ENCODE measurements around the gene SCAMP5. TPM values are rescaled to one million over a fixed set of nuclear protein-coding genes. Genes with fewer than 3 reads are reported as not detected.
A peak's percentile ranks its signal among the peaks of the same experiment; 100 is the strongest.

The SCAMP5 gene
- polyA plus RNA-seq, 1 experiment: 2.1 TPM

GRCh38 chr15:74978503-74978902 lies 16.9 kb upstream of the SCAMP5 start:
- no peak overlapping the region for H3K4me3 ChIP-seq (ENCODE audit: low read depth, low read length)
- peaks cover 12% of the 10 kb centered on the region for H3K27me3 ChIP-seq (ENCODE audit: control insufficient read depth, insufficient read depth, low read length)
- no peaks in the 10 kb centered on the region for H3K9me3 ChIP-seq (ENCODE audit: control insufficient read depth, insufficient read depth, low read length)
- ChIA-PET CTCF (interaction anchor here (0.6 to 1.2 kb wide), 2 partner anchors 28 to 347 kb away, joined by 3 to 4 read pairs; no protein-coding TSS in a partner anchor), POLR2A (interaction anchor here (0.6 kb wide), 1 partner anchor 519 kb away, joined by 7 read pairs; no protein-coding TSS in a partner anchor)
- H3K27ac ChIP-seq (ENCODE audit: low read depth, low read length): no peak overlapping the region
- no peak for DNase-seq (ENCODE audit: low read depth, low spot score)
- no peak for TF ChIP-seq CTCF (IDR thresholded peaks at IDR 0.05; ENCODE audit: low read depth, low read length)

- ChIA-PET POLR2A (no interaction called here), CTCF (no interaction called here)
- peaks cover 13% of the 10 kb centered on the region for H3K27me3 ChIP-seq (ENCODE audit: control insufficient read depth, insufficient read depth, low read length)
- no peak overlapping the region for H3K27ac ChIP-seq (ENCODE audit: low read depth, low read length)
- no peak for TF ChIP-seq CTCF (IDR thresholded peaks at IDR 0.05; ENCODE audit: low read depth, low read length)
- DNase-seq (ENCODE audit: low read depth, low spot score): no peak
- no peaks in the 10 kb centered on the region for H3K9me3 ChIP-seq (ENCODE audit: control insufficient read depth, insufficient read depth, low read length)
- H3K4me3 ChIP-seq (ENCODE audit: low read depth, low read length): no peak overlapping the region
Measured at GRCh38 chr15:74982183-74982582, 13.2 kb upstream of the SCAMP5 start.

- CTCF ChIA-PET: no interaction called here
- no peak for DNase-seq (ENCODE audit: low read depth, low spot score)
- Histone ChIP-seq H3K27ac (ENCODE audit: low read depth, low read length) (no peak overlapping the region), H3K27me3 (ENCODE audit: control insufficient read depth, insufficient read depth, low read length) (peaks cover 16% of the 10 kb centered on the region), H3K4me3 (ENCODE audit: low read depth, low read length) (no peak overlapping the region), H3K9me3 (ENCODE audit: control insufficient read depth, insufficient read depth, low read length) (no peaks in the 10 kb centered on the region)
- POLR2A ChIA-PET: no interaction called here
- TF ChIP-seq CTCF (IDR thresholded peaks at IDR 0.05; ENCODE audit: low read depth, low read length): no peak
Measured at GRCh38 chr15:74983725-74984231, 11.6 kb upstream of the SCAMP5 start.

GRCh38 chr15:74988007-74988800 lies 7.2 kb upstream of the SCAMP5 start:
- no peak for DNase-seq (ENCODE audit: low read depth, low spot score)
- peaks cover 7% of the 10 kb centered on the region for H3K27me3 ChIP-seq (ENCODE audit: control insufficient read depth, insufficient read depth, low read length)
- ChIA-PET POLR2A (no interaction called here), CTCF (no interaction called here)
- peak; percentile 23; the same call in 1 of the 2 replicates for TF ChIP-seq CTCF (IDR thresholded peaks at IDR 0.05; ENCODE audit: low read depth, low read length)
- no peak overlapping the region for H3K4me3 ChIP-seq (ENCODE audit: low read depth, low read length)
- H3K9me3 ChIP-seq (ENCODE audit: control insufficient read depth, insufficient read depth, low read length): no peaks in the 10 kb centered on the region
- H3K27ac ChIP-seq (ENCODE audit: low read depth, low read length): no peak overlapping the region

- Histone ChIP-seq H3K27me3 (ENCODE audit: control insufficient read depth, insufficient read depth, low read length) (peaks cover 5% of the 10 kb centered on the region), H3K27ac (ENCODE audit: low read depth, low read length) (no peak overlapping the region), H3K9me3 (ENCODE audit: control insufficient read depth, insufficient read depth, low read length) (no peaks in the 10 kb centered on the region), H3K4me3 (ENCODE audit: low read depth, low read length) (no peak overlapping the region)
- no peak for DNase-seq (ENCODE audit: low read depth, low spot score)
- POLR2A ChIA-PET: no interaction called here
- CTCF ChIA-PET: no interaction called here
- no peak for TF ChIP-seq CTCF (IDR thresholded peaks at IDR 0.05; ENCODE audit: low read depth, low read length)
Measured at GRCh38 chr15:74989527-74989926, 5.8 kb upstream of the SCAMP5 start.

Data from AG04450 (cell line).